K562 treated with DMSO at 1 percent for 24 hours (cell line): Measurements from ENCODE around the gene P3H1. TPM values are rescaled to one million over a fixed set of nuclear protein-coding genes. Genes with fewer than 3 reads are reported as not detected.

ENCODE experiments used
- total RNA-seq: library from RNA; unstranded; fragments of 300-600 nt; gene quantifications from 2 replicates; pipeline ENCODE4 v1.2.3, GENCODE V29; 2022; ENCODE audit warnings: low read depth; ENCODE audit not compliant: insufficient read depth

P3H1 gene
- total RNA-seq: 78.3 and 81.3 TPM in 2 replicates

GRCh38 chr1:42766741-42767509, at the start of gene P3H1, which contains the start of gene C1orf50:
Gene P3H1, minus strand, starts transcription at chr1:42767028. Its CDS starts 57 bp downstream, at chr1:42766971.
Gene C1orf50, plus strand, starts transcription at chr1:42767249. Its CDS starts 63 bp downstream, at chr1:42767312.

GRCh38 chr1:42784946-42785693, 18.3 kb upstream of the P3H1 start, which contains the start of gene TMEM269:
Gene TMEM269, plus strand, starts transcription at chr1:42784991. Its CDS starts 4,903 bp downstream, at chr1:42789894.

GRCh38 chr1:42739753-42740700, 26.8 kb downstream of the P3H1 start, which contains the start of gene CLDN19:
Gene CLDN19, minus strand, starts transcription at chr1:42740236. Its CDS starts 173 bp downstream, at chr1:42740063.

Other genes with a start within 250 kb of the P3H1 start
- gene PPIH, start 108.6 kb downstream of the P3H1 start, total RNA-seq: 107 and 116 TPM in 2 replicates
- 952 and 983 TPM in 2 replicates for gene YBX1, start 84.6 kb downstream of the P3H1 start, total RNA-seq
- not detected in 2 replicates for gene CLDN19, start 26.8 kb downstream of the P3H1 start, total RNA-seq
- gene C1orf50, start 221 bp upstream of the P3H1 start, total RNA-seq: 5.2 and 5.6 TPM in 2 replicates
- gene TMEM269, start 18.0 kb upstream of the P3H1 start, total RNA-seq: 0.23 TPM in 1 of 2 replicates, not detected in the other
- gene ERMAP, start 50.1 kb upstream of the P3H1 start, total RNA-seq: 19.2 and 19.6 TPM in 2 replicates
- gene SVBP, start 50.4 kb upstream of the P3H1 start, total RNA-seq: 30.1 and 44.3 TPM in 2 replicates
- gene ZNF691, start 79.6 kb upstream of the P3H1 start, total RNA-seq: 12.0 and 14.4 TPM in 2 replicates
- 27.2 and 37.1 TPM in 2 replicates for gene SLC2A1, start 191.8 kb upstream of the P3H1 start, total RNA-seq